ENCODE data around the gene KRT73. TPM values are rescaled to one million over a fixed set of nuclear protein-coding genes. Genes with fewer than 3 reads are reported as not detected.

Gene KRT73
- total RNA-seq, 1 experiment from 2014 or later, result not detected

DNA sequence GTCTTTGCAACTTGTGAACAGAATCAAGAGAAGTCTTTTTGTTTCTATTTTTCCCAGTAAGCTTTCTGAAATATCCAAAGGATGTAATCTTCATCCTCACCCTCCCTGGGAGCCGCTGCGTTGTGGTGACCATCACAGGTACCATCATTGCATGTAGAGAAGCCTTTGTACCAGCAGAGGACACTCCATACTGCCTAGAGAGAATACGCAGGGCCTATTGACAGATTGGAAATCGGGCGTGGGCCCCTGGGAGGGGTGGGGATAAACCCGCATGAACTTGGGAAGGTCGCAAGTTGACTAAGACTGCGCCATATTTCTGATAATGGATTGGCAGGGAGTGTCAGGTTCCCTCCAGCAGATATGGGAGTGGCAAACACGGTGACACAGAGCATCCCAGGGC lies 49.1 kb upstream of the KRT73 start:
- Histone ChIP-seq H3K9me3 (ENCODE audit: control insufficient read depth, low read depth, low read length) (no peaks in the 10 kb centered on the region), H4K8ac (replicated peaks; ENCODE audit: insufficient read length, low read depth, low read length) (no peak overlapping the region), H3K79me2 (ENCODE audit: insufficient read depth, low read length) (no peaks in the 10 kb centered on the region), H2BK15ac (ENCODE audit: low read depth, low read length) (no peak overlapping the region), H3K4me1 (ENCODE audit: insufficient read depth, low read length) (no peaks in the 10 kb centered on the region), H3K14ac (ENCODE audit: insufficient read depth, low read length) (no peak overlapping the region), H3K56ac (ENCODE audit: insufficient read length, low read depth, low read length) (no peak overlapping the region), H3K27ac (ENCODE audit: insufficient read length, low read depth, low read length) (no peak overlapping the region), H2AK5ac (ENCODE audit: insufficient read length, low read length) (no peak overlapping the region), H3T11ph (ENCODE audit: low read length) (no peak overlapping the region), H3K4me2 (ENCODE audit: insufficient read depth, insufficient read length, low read length) (no peak overlapping the region), H3K23ac (ENCODE audit: insufficient read length, low read depth, low read length) (no peak overlapping the region), H3K4ac (ENCODE audit: low read depth, low read length) (no peak overlapping the region), H2BK120ac (ENCODE audit: low read depth, low read length, poor library complexity, severe bottlenecking) (no peak overlapping the region), H2BK20ac (ENCODE audit: low read depth, low read length, poor library complexity, severe bottlenecking) (no peak overlapping the region), H4K20me1 (ENCODE audit: control insufficient read depth, insufficient read depth, insufficient read length) (no peaks in the 10 kb centered on the region), H4K5ac (ENCODE audit: insufficient read length, low read depth, low read length) (no peak overlapping the region), H3K23me2 (ENCODE audit: insufficient read length, low read depth, low read length, poor library complexity, severe bottlenecking) (no peaks in the 10 kb centered on the region), H2BK12ac (ENCODE audit: insufficient read length, low read depth, low read length) (no peak overlapping the region), H3K18ac (ENCODE audit: insufficient read length, low read depth, low read length) (no peak overlapping the region), H2AFZ (ENCODE audit: low read length) (no peak overlapping the region), H2BK5ac (ENCODE audit: insufficient read length, low read length) (no peak overlapping the region), H3K27me3 (ENCODE audit: insufficient read depth, low read length) (no peaks in the 10 kb centered on the region), H4K91ac (ENCODE audit: insufficient read length, low read depth, low read length) (no peak overlapping the region), H3K79me1 (ENCODE audit: insufficient read depth, low read depth, low read length, poor library complexity, severe bottlenecking) (no peaks in the 10 kb centered on the region), H3K9ac (ENCODE audit: extremely low read depth, insufficient read length, low read length) (no peak overlapping the region)
- Mint-ChIP-seq H3K36me3 (ENCODE audit: insufficient read depth in 1 of 3, low read depth in 3 of 3) (no peaks in the 10 kb centered on the region), H3K27me3 (ENCODE audit: low read depth) (peaks cover 26% of the 10 kb centered on the region), H3K4me3 (no peak overlapping the region), H3K27ac (no peak overlapping the region), H3K4me1 (no peaks in the 10 kb centered on the region; a peak in 1 of 4 replicates), H3K9me3 (no peaks in the 10 kb centered on the region)
- peak; percentile 57 for TF ChIP-seq CTCF (conservative IDR thresholded peaks at IDR 0.05)
- WGBS (ENCODE audit: extremely low coverage, insufficient read length, low lambda C conversion rate), result no CpG with 5 or more reads among the region's 9 CpGs
- DNase-seq, result no peak
